Nasal cavity respiratory epithelium epithelial cell of viscerocranial mucosa (primary cell): ENCODE results near the gene CREB3L1. TPM values are rescaled to one million over a fixed set of nuclear protein-coding genes. Genes with fewer than 3 reads are reported as not detected.

Experiments
- total RNA-seq: library from RNA; depleted of rRNA; stranded (reverse); fragments of >200 nt; gene quantifications from 2 replicates; pipeline ENCODE4 v1.2.3, GENCODE V29; 2014

Gene CREB3L1, protein sequence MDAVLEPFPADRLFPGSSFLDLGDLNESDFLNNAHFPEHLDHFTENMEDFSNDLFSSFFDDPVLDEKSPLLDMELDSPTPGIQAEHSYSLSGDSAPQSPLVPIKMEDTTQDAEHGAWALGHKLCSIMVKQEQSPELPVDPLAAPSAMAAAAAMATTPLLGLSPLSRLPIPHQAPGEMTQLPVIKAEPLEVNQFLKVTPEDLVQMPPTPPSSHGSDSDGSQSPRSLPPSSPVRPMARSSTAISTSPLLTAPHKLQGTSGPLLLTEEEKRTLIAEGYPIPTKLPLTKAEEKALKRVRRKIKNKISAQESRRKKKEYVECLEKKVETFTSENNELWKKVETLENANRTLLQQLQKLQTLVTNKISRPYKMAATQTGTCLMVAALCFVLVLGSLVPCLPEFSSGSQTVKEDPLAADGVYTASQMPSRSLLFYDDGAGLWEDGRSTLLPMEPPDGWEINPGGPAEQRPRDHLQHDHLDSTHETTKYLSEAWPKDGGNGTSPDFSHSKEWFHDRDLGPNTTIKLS
- total RNA-seq: 1.5 TPM in 1 of 2 replicates, not detected in the other

DNA sequence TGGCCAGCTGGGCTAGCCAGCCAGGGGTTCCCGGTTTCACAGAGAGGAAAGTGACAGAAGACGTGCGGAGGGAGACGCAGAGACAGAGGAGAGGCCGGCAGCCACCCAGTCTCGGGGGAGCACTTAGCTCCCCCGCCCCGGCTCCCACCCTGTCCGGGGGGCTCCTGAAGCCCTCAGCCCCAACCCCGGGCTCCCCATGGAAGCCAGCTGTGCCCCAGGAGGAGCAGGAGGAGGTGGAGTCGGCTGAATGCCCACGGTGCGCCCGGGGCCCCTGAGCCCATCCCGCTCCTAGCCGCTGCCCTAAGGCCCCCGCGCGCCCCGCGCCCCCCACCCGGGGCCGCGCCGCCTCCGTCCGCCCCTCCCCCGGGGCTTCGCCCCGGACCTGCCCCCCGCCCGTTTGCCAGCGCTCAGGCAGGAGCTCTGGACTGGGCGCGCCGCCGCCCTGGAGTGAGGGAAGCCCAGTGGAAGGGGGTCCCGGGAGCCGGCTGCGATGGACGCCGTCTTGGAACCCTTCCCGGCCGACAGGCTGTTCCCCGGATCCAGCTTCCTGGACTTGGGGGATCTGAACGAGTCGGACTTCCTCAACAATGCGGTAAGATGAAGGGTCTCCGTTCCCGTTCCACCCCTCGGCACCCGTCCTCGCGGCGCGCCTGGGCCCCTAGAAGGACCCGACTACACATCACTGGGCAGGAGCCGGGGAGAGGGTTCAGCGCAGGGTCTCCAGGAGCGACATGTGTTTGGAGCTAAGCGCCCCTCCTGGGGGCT is at the start of gene CREB3L1:
CREB3L1 (plus strand) TSS at position 41 of the 765 bp plus-strand sequence; CDS start at position 491, 450 bp downstream.

DNA sequence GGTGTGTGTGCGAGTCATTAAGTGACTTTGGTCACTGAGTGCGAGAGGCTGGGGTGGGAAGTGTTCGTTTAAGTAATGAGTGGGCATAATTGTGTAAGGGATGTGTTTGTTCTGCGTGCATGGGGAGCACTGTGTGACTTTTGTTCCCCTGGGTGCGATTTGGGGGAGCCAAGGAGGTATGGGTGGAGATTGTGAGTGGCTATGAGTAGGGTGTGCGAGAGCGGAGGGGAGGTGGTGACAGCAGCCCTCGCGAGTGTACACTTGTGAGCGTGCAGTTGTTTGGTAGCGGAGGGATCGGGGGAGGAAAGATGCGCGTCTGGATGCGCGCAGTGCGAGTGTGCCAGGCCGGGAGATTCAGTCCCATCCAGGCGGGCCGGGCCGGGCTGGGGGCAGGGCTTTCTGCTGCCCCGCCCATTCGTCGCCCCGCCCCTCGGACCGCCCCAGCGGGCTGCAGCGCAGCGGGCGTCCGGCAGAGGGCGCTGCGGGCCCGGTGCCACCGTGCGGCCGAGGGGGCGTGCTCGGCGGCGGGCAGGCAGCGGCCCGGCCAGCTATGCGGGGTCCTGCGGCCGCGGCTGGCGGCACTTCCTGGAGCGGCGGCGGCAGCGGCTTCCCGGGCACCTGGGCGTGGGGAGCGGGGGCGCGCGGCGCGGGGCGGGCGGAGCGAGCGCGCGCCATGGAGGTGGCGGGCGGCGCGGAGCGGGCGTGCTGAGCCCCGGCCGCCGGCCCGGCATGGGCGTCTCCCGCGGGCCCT is 69.6 kb downstream of the CREB3L1 start, which contains the start of gene DGKZ:
DGKZ (plus strand) TSS at position 578 of the 751 bp plus-strand sequence. CDS start 197 bp downstream, outside the sequence.

Other genes with a start within 250 kb of the CREB3L1 start
- gene PHF21A, start 156.2 kb upstream of the CREB3L1 start, total RNA-seq: 5.5 and 15.2 TPM in 2 replicates
- 39.0 and 78.5 TPM in 2 replicates for gene DGKZ, start 69.8 kb downstream of the CREB3L1 start, total RNA-seq
- 11.3 and 33.0 TPM in 2 replicates for gene MDK, start 104.0 kb downstream of the CREB3L1 start, total RNA-seq
- gene CHRM4, start 114.1 kb downstream of the CREB3L1 start, total RNA-seq: under 0.01 TPM in 1 of 2 replicates, not detected in the other